H1 (cell line): ENCODE results near the gene HADH. TPM values are rescaled to one million over a fixed set of nuclear protein-coding genes. Genes with fewer than 3 reads are reported as not detected.

Experiments
- CTCF ChIA-PET: fragments of 300-600 bp; sonication (Branson Sonifier 250); formaldehyde crosslinking; loops from one replicate; lab custom pipeline; 2021; ENCODE audit not compliant: partially characterized antibody; lab: Charles Lee
- POLR2A ChIA-PET: fragments of 300-600 bp; sonication (Branson Sonifier 250); formaldehyde crosslinking; loops from one replicate; lab custom pipeline; 2021; ENCODE audit warnings: inconsistent platforms; ENCODE audit not compliant: partially characterized antibody; lab: Charles Lee
- DNase-seq, 2 experiments: peaks; one replicate each; pipeline versions ENCODE4 v3.0.0 to v3.0.0-alpha.2; 2010 to 2022; ENCODE audit warnings: low spot score in 2 of 2, low read depth in 1 of 2, mixed read lengths in 1 of 2
- FAIRE-seq: peaks from 2 replicates; lab custom pipeline; 2011; peaks lifted over from hg19 to GRCh38; lab: Jason Lieb, UNC
- H2AFZ ChIP-seq: 2 replicates; pipeline ENCODE4 v1.8.1; 2012; ENCODE audit warnings: low read length, inconsistent platforms
- H2AK5ac ChIP-seq: 2 replicates; pipeline ENCODE4 v1.6.1; 2013; ENCODE audit warnings: low read depth, low read length
- H2BK120ac ChIP-seq: replicated peaks from 2 replicates; pipeline ENCODE3; 2013; ENCODE audit warnings: low read depth, low read length, inconsistent platforms
- H2BK12ac ChIP-seq: 2 replicates; pipeline ENCODE4 v1.6.1; 2013; ENCODE audit warnings: low read depth, low read length
- H2BK15ac ChIP-seq: 2 replicates; pipeline ENCODE4 v1.6.1; 2013; ENCODE audit warnings: low read length
- H2BK20ac ChIP-seq: 2 replicates; pipeline ENCODE4 v1.6.1; 2013; ENCODE audit warnings: low read length
- H2BK5ac ChIP-seq: 2 replicates; pipeline ENCODE4 v1.6.1; 2013; ENCODE audit warnings: low read depth, low read length
- H3K14ac ChIP-seq: 2 replicates; pipeline ENCODE4 v1.6.1; 2013; ENCODE audit warnings: inconsistent platforms; ENCODE audit not compliant: insufficient read length
- H3K18ac ChIP-seq: 2 replicates; pipeline ENCODE4 v1.6.1; 2013; ENCODE audit warnings: low read length; ENCODE audit errors: extremely low read depth
- H3K23ac ChIP-seq: 2 replicates; pipeline ENCODE4 v1.6.1; 2013; ENCODE audit warnings: inconsistent platforms; ENCODE audit not compliant: insufficient read length
- H3K23me2 ChIP-seq: 2 replicates; pipeline ENCODE4 v1.6.1; 2013; ENCODE audit warnings: low read depth, low read length
- H3K27ac ChIP-seq: 2 replicates; pipeline ENCODE4 v1.6.1; 2011; ENCODE audit warnings: low read depth, low read length, inconsistent platforms
- H3K27me3 ChIP-seq, 4 experiments: replicated peaks in 1 of 4; 1 replicate in 1 of 4; 2 replicates in 3 of 4; pipeline versions ENCODE4 v1.6.1 to v1.8.1; 2011 to 2013; ENCODE audit warnings: low read length in 3 of 4, mild to moderate bottlenecking in 3 of 4, inconsistent platforms in 2 of 4, mixed read lengths in 2 of 4, moderate library complexity in 1 of 4; ENCODE audit not compliant: control insufficient read depth in 3 of 4, insufficient read depth in 3 of 4; ENCODE audit errors: extremely low read depth in 1 of 4
- H3K36me3 ChIP-seq, 4 experiments: 2 replicates each; pipeline versions ENCODE4 v1.6.1 to v1.8.1; 2011 to 2013; ENCODE audit warnings: mild to moderate bottlenecking in 4 of 4, low read length in 3 of 4, moderate library complexity in 2 of 4, control low read depth in 1 of 4, inconsistent platforms in 1 of 4; ENCODE audit not compliant: insufficient read depth in 4 of 4, control insufficient read depth in 2 of 4
- H3K4ac ChIP-seq: replicated peaks from 2 replicates; pipeline ENCODE3; 2013; ENCODE audit warnings: low read length, low read depth, mixed read lengths, inconsistent platforms; ENCODE audit not compliant: insufficient read length
- H3K4me1 ChIP-seq, 4 experiments: replicated peaks in 1 of 4; 1 replicate in 1 of 4; 2 replicates in 3 of 4; pipeline versions ENCODE4 v1.6.1 to v1.8.1; 2011 to 2013; ENCODE audit warnings: low read length in 3 of 4, inconsistent platforms in 2 of 4, mixed read lengths in 1 of 4; ENCODE audit not compliant: insufficient read depth in 4 of 4, control insufficient read depth in 3 of 4
- H3K4me2 ChIP-seq, 2 experiments: 2 replicates each; pipeline versions ENCODE4 v1.6.1 to v1.8.1; 2011 to 2013; ENCODE audit warnings: low read depth in 2 of 2, low read length in 2 of 2, control low read depth in 1 of 2, inconsistent platforms in 1 of 2, mild to moderate bottlenecking in 1 of 2; ENCODE audit not compliant: insufficient read depth in 1 of 2
- H3K4me3 ChIP-seq, 4 experiments: fragments of 200-600, 300-600 bp in 1 of 4; sonication (generic), shearing (Covaris generic), sonication (Bioruptor Twin) in 1 of 4; 2 replicates each; pipeline versions ENCODE4 v1.5.1 to v1.8.1; 2011 to 2016; ENCODE audit warnings: low read length in 4 of 4, low read depth in 3 of 4, control low read depth in 2 of 4, inconsistent platforms in 2 of 4, mild to moderate bottlenecking in 2 of 4, mixed read lengths in 1 of 4, moderate library complexity in 1 of 4; ENCODE audit not compliant: insufficient read depth in 2 of 4; ENCODE audit errors: extremely low read depth in 1 of 4
- H3K56ac ChIP-seq: replicated peaks from 2 replicates; pipeline ENCODE3; 2013; ENCODE audit warnings: low read depth, mild to moderate bottlenecking, mixed read lengths, low read length, inconsistent platforms; ENCODE audit not compliant: insufficient read length
- H3K79me1 ChIP-seq: 2 replicates; pipeline ENCODE4 v1.6.1; 2013; ENCODE audit warnings: low read depth, low read length, control low read depth
- H3K79me2 ChIP-seq, 2 experiments: 2 replicates each; pipeline versions ENCODE4 v1.6.1 to v1.8.1; 2012 to 2013; ENCODE audit warnings: low read length in 2 of 2, mild to moderate bottlenecking in 2 of 2, inconsistent platforms in 1 of 2; ENCODE audit not compliant: insufficient read depth in 2 of 2, control insufficient read depth in 1 of 2
- H3K9ac ChIP-seq, 4 experiments: replicated peaks in 1 of 4; 1 replicate in 1 of 4; 2 replicates in 3 of 4; pipeline versions ENCODE4 v1.6.1 to v1.8.1; 2011 to 2013; ENCODE audit warnings: low read depth in 3 of 4, low read length in 3 of 4, control low read depth in 2 of 4, mild to moderate bottlenecking in 2 of 4, moderate library complexity in 2 of 4, inconsistent platforms in 1 of 4; ENCODE audit errors: extremely low read depth in 1 of 4
- H3K9me3 ChIP-seq, 2 experiments: 2 replicates each; pipeline versions ENCODE4 v1.6.1 to v1.8.1; 2012 to 2013; ENCODE audit warnings: mild to moderate bottlenecking in 2 of 2, moderate library complexity in 2 of 2, control low read depth in 1 of 2, inconsistent platforms in 1 of 2, low read depth in 1 of 2, low read length in 1 of 2, mixed read lengths in 1 of 2; ENCODE audit not compliant: insufficient read depth in 2 of 2
- H4K20me1 ChIP-seq, 2 experiments: replicated peaks in 1 of 2; 2 replicates each; pipeline versions ENCODE3 to v1.8.1; 2011 to 2013; ENCODE audit warnings: inconsistent platforms in 2 of 2, low read length in 2 of 2, mild to moderate bottlenecking in 1 of 2; ENCODE audit not compliant: insufficient read depth in 2 of 2, control insufficient read depth in 1 of 2
- H4K5ac ChIP-seq: 2 replicates; pipeline ENCODE4 v1.6.1; 2013; ENCODE audit warnings: low read length, low read depth, mixed read lengths, inconsistent platforms; ENCODE audit not compliant: insufficient read length
- H4K8ac ChIP-seq: 2 replicates; pipeline ENCODE4 v1.8.0; 2013; ENCODE audit warnings: mild to moderate bottlenecking, moderate library complexity, low read length, inconsistent platforms; ENCODE audit not compliant: insufficient read depth; ENCODE audit errors: extremely low read depth
- H4K91ac ChIP-seq: replicated peaks from 2 replicates; pipeline ENCODE3; 2013; ENCODE audit warnings: low read length, mixed read lengths, inconsistent platforms; ENCODE audit not compliant: insufficient read length
- ASH2L ChIP-seq: fragments of 200-600, 300-600 bp; sonication (generic); IDR thresholded peaks from one replicate; pipeline ENCODE4 v1.7.1; 2017; ENCODE audit warnings: low read length
- BACH1 ChIP-seq: IDR thresholded peaks from 2 replicates; pipeline ENCODE4 v1.6.1; 2012; ENCODE audit warnings: low read length, improper control_type of control experiment
- CBX8 ChIP-seq: fragments of 300-800, 300-1000 bp; sonication (generic); IDR thresholded peaks from 2 replicates; pipeline ENCODE4 v1.7.1; 2016; ENCODE audit warnings: low read depth, low read length, borderline replicate concordance
- CHD2 ChIP-seq: IDR thresholded peaks from 2 replicates; pipeline ENCODE4 v1.6.1; 2012; ENCODE audit warnings: low read length, improper control_type of control experiment
- EP300 ChIP-seq, 2 experiments: IDR thresholded peaks; 1 replicate in 1 of 2; 2 replicates in 1 of 2; pipeline ENCODE4 v1.6.1; 2011 to 2012; ENCODE audit warnings: low read depth in 2 of 2, low read length in 2 of 2, mild to moderate bottlenecking in 2 of 2, borderline replicate concordance in 1 of 2, inconsistent platforms in 1 of 2, moderate library complexity in 1 of 2
- HDAC2 ChIP-seq, 2 experiments: fragments of 300-600 bp in 1 of 2; sonication (generic) in 1 of 2; IDR thresholded peaks; 2 replicates each; pipeline ENCODE4 v1.6.1; 2011 to 2012; ENCODE audit warnings: low read depth in 2 of 2, low read length in 2 of 2, mild to moderate bottlenecking in 2 of 2, moderate library complexity in 2 of 2, borderline replicate concordance in 1 of 2, inconsistent platforms in 1 of 2
- KDM4A ChIP-seq: IDR thresholded peaks from one replicate; pipeline ENCODE4 v1.7.1; 2012; ENCODE audit warnings: low read depth, mild to moderate bottlenecking, moderate library complexity, low read length, inconsistent platforms; ENCODE audit not compliant: severe bottlenecking
- NRF1 ChIP-seq: IDR thresholded peaks from 2 replicates; pipeline ENCODE4 v1.6.1; 2011; ENCODE audit warnings: mild to moderate bottlenecking, low read depth, low read length, improper control_type of control experiment
- PHF8 ChIP-seq: fragments of 200-600 bp; sonication (generic); conservative IDR thresholded peaks from 2 replicates; pipeline ENCODE4 v1.7.1; 2012; ENCODE audit warnings: low read depth, mild to moderate bottlenecking, inconsistent platforms, low read length, moderate library complexity
- POLR2AphosphoS5 ChIP-seq: IDR thresholded peaks from 2 replicates; pipeline ENCODE4 v1.6.1; 2011; ENCODE audit warnings: low read depth, low read length
- SIRT6 ChIP-seq: IDR thresholded peaks from one replicate; pipeline ENCODE4 v1.7.1; 2012; ENCODE audit warnings: low read length, inconsistent platforms
- TBP ChIP-seq: IDR thresholded peaks from 2 replicates; pipeline ENCODE4 v1.6.1; 2011; ENCODE audit warnings: low read depth, low read length, improper control_type of control experiment
- TCF12 ChIP-seq: IDR thresholded peaks from 2 replicates; pipeline ENCODE4 v1.6.1; 2011; ENCODE audit warnings: low read depth, mild to moderate bottlenecking, low read length
- YY1 ChIP-seq: IDR thresholded peaks from 2 replicates; pipeline ENCODE4 v1.6.1; 2011; ENCODE audit warnings: low read depth, mild to moderate bottlenecking, low read length
- ZNF274 ChIP-seq: IDR thresholded peaks from 2 replicates; pipeline ENCODE4 v1.7.0; 2012; ENCODE audit warnings: low read length, borderline replicate concordance; ENCODE audit errors: extremely low read depth
- WGBS, 2 experiments: shearing (Covaris generic) in 1 of 2; methylation state at CpG; one replicate each; pipeline versions ENCODE4 v1.1.6 to v1.1.7; 2013 to 2015; ENCODE audit warnings: low lambda C conversion rate in 2 of 2, mixed read lengths in 2 of 2, inconsistent platforms in 1 of 2, low coverage in 1 of 2, missing lambda C conversion rate in 1 of 2; ENCODE audit not compliant: insufficient replicate concordance in 2 of 2, insufficient coverage in 1 of 2, insufficient read length in 1 of 2; ENCODE audit errors: extremely low coverage in 1 of 2, missing lambda C conversion rate in 1 of 2; 5-methylcytosine and 5-hydroxymethylcytosine counted together
- polyA plus RNA-seq, 7 experiments: library from polyadenylated mRNA; depleted of rRNA in 3 of 7; stranded (reverse) in 5 of 7; unstranded in 2 of 7; fragments of >200 nt in 5 of 7; fragments of 200-250 nt in 2 of 7; gene quantifications; 1 replicate in 5 of 7; 2 replicates in 1 of 7; 4 replicates in 1 of 7; pipeline versions ENCODE4 v1.2.1 to v1.2.3, GENCODE V29; 2011 to 2013; ENCODE audit warnings: missing spikeins in 2 of 7, mixed read lengths in 2 of 7
- total RNA-seq: library from RNA; stranded (reverse); fragmentation: NEBNext Ultra II Directional; extraction: Animal tissue kit (Norgen Biotek cat#: 25700); gene quantifications from 2 replicates; pipeline ENCODE4 v1.2.1, GENCODE V29; 2021

HADH gene
- total and polyA plus RNA-seq, 2 of the 8 experiments (the other 6 are each of a cell fraction or from before 2014, with no cell fraction given) = 47.5 to 54.4 TPM

DNA sequence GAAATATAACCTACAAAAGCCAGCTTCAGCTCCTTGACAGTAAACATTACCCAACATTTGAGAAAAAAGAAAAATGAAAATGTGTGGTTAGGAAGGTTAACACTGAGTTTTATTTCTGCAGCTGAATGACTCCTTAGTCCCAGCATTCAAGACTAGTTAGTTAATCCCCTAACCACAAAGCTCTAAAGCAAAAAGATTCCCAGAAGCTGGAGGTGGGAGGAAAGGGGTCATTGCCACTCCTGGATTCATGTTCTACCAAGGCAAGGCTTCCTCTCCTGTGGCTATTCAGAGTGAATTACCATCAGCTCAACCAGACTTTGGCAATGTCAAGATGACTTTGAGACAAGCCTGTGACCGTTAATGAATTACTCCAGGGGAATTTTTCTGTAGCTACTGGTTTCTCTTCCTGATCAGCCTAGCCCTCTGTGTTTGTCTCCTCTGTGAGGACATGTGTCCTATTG lies 63.6 kb downstream of the HADH start:
- no peak overlapping the region for H3K14ac ChIP-seq
- no peak overlapping the region for H2BK20ac ChIP-seq
- no peak overlapping the region for H2AK5ac ChIP-seq
- H3K18ac ChIP-seq = no peak overlapping the region
- FAIRE-seq = no peak
- H3K4ac ChIP-seq = no peak overlapping the region
- H3K9me3 ChIP-seq = no peaks in the 10 kb centered on the region
- no peak overlapping the region for H3K4me2 ChIP-seq
- H4K8ac ChIP-seq = no peak overlapping the region
- H3K36me3 ChIP-seq = no peaks in the 10 kb centered on the region
- no peak overlapping the region for H3K27ac ChIP-seq
- WGBS, 2 experiments = 92% methylated on average over 1 of the region's 1 CpG; no CpG with 5 or more reads in 1 of the 2 experiments
- DNase-seq = no peak
- H3K79me1 ChIP-seq = no peaks in the 10 kb centered on the region
- no peak overlapping the region for H2BK15ac ChIP-seq
- H2BK120ac ChIP-seq = no peak overlapping the region
- no peak overlapping the region for H3K56ac ChIP-seq
- H2BK12ac ChIP-seq = no peak overlapping the region
- H3K23me2 ChIP-seq = no peaks in the 10 kb centered on the region
- no peaks in the 10 kb centered on the region for H4K20me1 ChIP-seq
- H4K5ac ChIP-seq = no peak overlapping the region
- 0 out of 7 replicates have a peak, but pooled peaks cover 0 to 2% (median 0%) of the 10 kb centered on the region in 4 experiments for H3K27me3 ChIP-seq
- no peaks in the 10 kb centered on the region for H3K79me2 ChIP-seq
- ChIA-PET POLR2A (no interaction called here), CTCF (interaction anchor here (0.5 to 1.7 kb wide), 3 partner anchors 23 to 519 kb away, joined by 3 to 7 read pairs (median 3); no protein-coding TSS in a partner anchor)
- H4K91ac ChIP-seq = no peak overlapping the region
- no peak overlapping the region for H2BK5ac ChIP-seq
- H3K9ac ChIP-seq = no peak overlapping the region
- H3K4me3 ChIP-seq = no peak overlapping the region
- H2AFZ ChIP-seq = no peak overlapping the region
- no peak overlapping the region for H3K23ac ChIP-seq
- H3K4me1 ChIP-seq = peaks cover 0 to 3% (median 2%) of the 10 kb centered on the region in 4 experiments; a peak in 4 of 7 replicates
- TF ChIP-seq NRF1 = no peak
- TF ChIP-seq HDAC2 (IDR thresholded peaks at IDR 0.05; ENCODE audit: borderline replicate concordance in 1 of 2, low read depth in 2 of 2, low read length in 2 of 2) = no peak
- no peak for TF ChIP-seq POLR2AphosphoS5
- TF ChIP-seq ASH2L = no peak
- no peak for TF ChIP-seq SIRT6
- no peak for TF ChIP-seq TBP
- no peak for TF ChIP-seq ZNF274
- no peak for TF ChIP-seq BACH1
- TF ChIP-seq TCF12 = no peak
- no peak for TF ChIP-seq EP300 (IDR thresholded peaks at IDR 0.05; ENCODE audit: borderline replicate concordance in 1 of 2, low read depth in 2 of 2, low read length in 2 of 2)
- TF ChIP-seq YY1 = no peak
- no peak for TF ChIP-seq CBX8
- TF ChIP-seq CHD2 = no peak
- no peak for TF ChIP-seq KDM4A
- TF ChIP-seq PHF8 = no peak
